ENCODE data around the gene ST6GALNAC6. TPM values are rescaled to one million over a fixed set of nuclear protein-coding genes. Genes with fewer than 3 reads are reported as not detected.

ST6GALNAC6 gene
- polyA plus RNA-seq, 3 donors = 8.2 to 14.4 (median 12.0) TPM

DNA sequence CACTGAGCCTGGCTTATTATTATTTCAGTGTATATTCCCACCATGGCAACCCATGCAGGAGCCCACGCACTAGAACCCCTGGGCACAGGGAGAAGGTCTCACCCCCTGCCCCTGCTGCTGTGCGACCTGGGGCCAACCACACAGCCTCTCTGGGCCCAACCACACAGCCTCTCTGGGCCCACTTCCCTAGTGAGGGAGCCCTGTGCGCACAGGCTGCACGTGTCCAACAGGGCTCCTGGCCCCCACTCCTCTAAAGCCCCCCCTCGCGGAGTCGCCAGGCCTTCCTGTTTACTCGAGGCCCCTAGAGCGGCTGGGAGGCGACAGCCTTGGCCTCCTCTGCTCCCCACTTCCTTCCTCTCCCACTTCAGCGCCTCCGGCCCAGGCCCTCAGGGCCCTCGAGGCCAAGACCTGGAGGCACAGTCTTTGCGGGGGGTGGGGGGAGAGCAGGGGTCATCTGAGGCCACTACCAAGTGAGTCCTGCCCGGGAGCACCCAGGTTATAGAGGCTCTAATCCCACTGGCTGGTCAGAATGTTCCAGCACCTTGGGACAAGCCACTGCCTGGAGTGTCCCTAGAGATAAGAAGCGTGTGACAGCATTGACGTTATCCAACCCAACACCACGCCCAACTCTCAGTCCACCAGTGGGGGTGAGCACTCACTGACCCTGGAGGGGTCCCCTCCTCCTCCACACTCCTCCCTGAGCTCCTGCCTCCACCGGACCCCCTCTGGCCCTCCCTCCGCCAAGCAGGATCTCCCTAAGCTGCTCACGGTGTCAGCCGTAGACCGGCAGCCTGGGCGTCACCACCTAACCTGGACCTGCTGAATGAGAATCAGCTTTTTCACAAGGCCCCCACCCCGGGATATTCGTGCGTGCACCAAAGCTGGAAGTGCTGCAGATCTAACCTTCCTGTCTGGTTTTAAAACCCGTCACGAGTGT is 37.1 kb downstream of the ST6GALNAC6 start:
- whole genome bisulfite sequencing (ENCODE audit: insufficient coverage) = 12% methylated on average over 15 of the region's 29 CpGs
- Mint-ChIP-seq H3K36me3 (peaks cover 3 to 4% of the 10 kb centered on the region in 2 donors), H3K9me3 (peaks cover 0 to 3% (median 0%) of the 10 kb centered on the region in 7 donors), H3K4me1 (peaks cover 62% of the 10 kb centered on the region), H3K4me3 (peak overlapping the region in 1 of 2 donors; percentile 34), H3K27me3 (ENCODE audit: low read depth in 3 of 3) (peaks cover 0 to 7% (median 1%) of the 10 kb centered on the region in 3 donors), H3K27ac (peak overlapping the region; percentile 94 to 98 (median 98))
- intact Hi-C loops (cut with micrococcal nuclease) = loop anchor here in 1 of 2 donors (5.0 kb wide), 2 partner anchors 35 to 55 kb away; partner anchors contain the start of gene ST6GALNAC4
- Histone ChIP-seq H4K20me1 (ENCODE audit: insufficient read depth, low read length) (no peaks in the 10 kb centered on the region), H3K4me1 (ENCODE audit: control insufficient read depth in 1 of 2, insufficient read depth in 2 of 2, low read length in 2 of 2) (peaks cover 57 to 63% of the 10 kb centered on the region in 2 donors), H3K9me3 (replicated peaks in 1 of 2; ENCODE audit: control insufficient read depth in 1 of 2, insufficient read depth in 1 of 2, low read length in 2 of 2) (no peaks in the 10 kb centered on the region), H3K36me3 (replicated peaks in 1 of 2; ENCODE audit: control insufficient read depth in 1 of 2, insufficient read depth in 2 of 2, low read length in 2 of 2) (no peaks in the 10 kb centered on the region), H3K79me2 (ENCODE audit: insufficient read depth, low read length) (no peaks in the 10 kb centered on the region), H3K9ac (ENCODE audit: insufficient read depth, low read length, poor library complexity, severe bottlenecking) (peak overlapping the region; percentile 66), H3K4me2 (replicated peaks; ENCODE audit: extremely low read depth, low read length, poor library complexity, severe bottlenecking) (peak overlapping the region; percentile 12), H2AFZ (ENCODE audit: insufficient read depth, low read depth, low read length, poor library complexity, severe bottlenecking) (peak overlapping the region; percentile 65), H3K27ac (ENCODE audit: low read depth in 1 of 2, low read length in 2 of 2) (peak overlapping the region; percentile 90 to 92), H3K27me3 (ENCODE audit: control insufficient read depth in 2 of 2, insufficient read depth in 2 of 2, low read length in 2 of 2) (no peaks in the 10 kb centered on the region), H3K4me3 (replicated peaks in 1 of 3; ENCODE audit: low read depth in 2 of 3, low read length in 3 of 3) (peak overlapping the region in 1 of 3 experiments; percentile 16)
- peak; percentile 89 to 95 (median 93) for DNase-seq
- TF ChIP-seq, protein P1, sequence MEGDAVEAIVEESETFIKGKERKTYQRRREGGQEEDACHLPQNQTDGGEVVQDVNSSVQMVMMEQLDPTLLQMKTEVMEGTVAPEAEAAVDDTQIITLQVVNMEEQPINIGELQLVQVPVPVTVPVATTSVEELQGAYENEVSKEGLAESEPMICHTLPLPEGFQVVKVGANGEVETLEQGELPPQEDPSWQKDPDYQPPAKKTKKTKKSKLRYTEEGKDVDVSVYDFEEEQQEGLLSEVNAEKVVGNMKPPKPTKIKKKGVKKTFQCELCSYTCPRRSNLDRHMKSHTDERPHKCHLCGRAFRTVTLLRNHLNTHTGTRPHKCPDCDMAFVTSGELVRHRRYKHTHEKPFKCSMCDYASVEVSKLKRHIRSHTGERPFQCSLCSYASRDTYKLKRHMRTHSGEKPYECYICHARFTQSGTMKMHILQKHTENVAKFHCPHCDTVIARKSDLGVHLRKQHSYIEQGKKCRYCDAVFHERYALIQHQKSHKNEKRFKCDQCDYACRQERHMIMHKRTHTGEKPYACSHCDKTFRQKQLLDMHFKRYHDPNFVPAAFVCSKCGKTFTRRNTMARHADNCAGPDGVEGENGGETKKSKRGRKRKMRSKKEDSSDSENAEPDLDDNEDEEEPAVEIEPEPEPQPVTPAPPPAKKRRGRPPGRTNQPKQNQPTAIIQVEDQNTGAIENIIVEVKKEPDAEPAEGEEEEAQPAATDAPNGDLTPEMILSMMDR (IDR thresholded peaks at IDR 0.05) = no peak

DNA sequence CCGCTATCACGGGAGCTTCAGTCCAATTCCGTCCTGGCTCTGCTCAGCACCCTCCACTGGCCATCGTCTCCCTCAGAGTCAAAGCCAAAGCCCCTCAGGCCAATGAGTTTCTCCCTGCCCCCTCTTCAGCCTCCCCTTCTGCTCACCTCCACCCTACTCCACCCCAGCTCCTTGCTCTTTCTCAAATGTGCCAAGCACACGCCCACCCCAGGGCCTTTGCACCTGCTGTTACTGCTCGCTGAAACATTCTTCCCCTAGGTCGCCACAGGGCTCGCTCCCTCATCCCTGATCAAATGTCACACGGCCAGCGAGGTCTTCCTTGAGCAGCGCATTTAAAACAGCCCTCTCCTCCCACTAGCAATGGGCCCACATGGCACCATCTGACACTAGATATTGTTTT is 38.6 kb downstream of the ST6GALNAC6 start:
- H3K27me3 Mint-ChIP-seq (ENCODE audit: low read depth in 3 of 3) = peaks cover 0 to 5% (median 1%) of the 10 kb centered on the region in 3 donors
- Histone ChIP-seq H3K9me3 (replicated peaks in 1 of 2; ENCODE audit: control insufficient read depth in 1 of 2, insufficient read depth in 1 of 2, low read length in 2 of 2) (no peaks in the 10 kb centered on the region), H3K79me2 (ENCODE audit: insufficient read depth, low read length) (no peaks in the 10 kb centered on the region), H3K4me1 (ENCODE audit: control insufficient read depth in 1 of 2, insufficient read depth in 2 of 2, low read length in 2 of 2) (peaks cover 48 to 58% of the 10 kb centered on the region in 2 donors), H4K20me1 (ENCODE audit: insufficient read depth, low read length) (no peaks in the 10 kb centered on the region), H3K36me3 (replicated peaks in 1 of 2; ENCODE audit: control insufficient read depth in 1 of 2, insufficient read depth in 2 of 2, low read length in 2 of 2) (no peaks in the 10 kb centered on the region), H3K4me2 (replicated peaks; ENCODE audit: extremely low read depth, low read length, poor library complexity, severe bottlenecking) (no peak overlapping the region), H3K27me3 (ENCODE audit: control insufficient read depth in 2 of 2, insufficient read depth in 2 of 2, low read length in 2 of 2) (no peaks in the 10 kb centered on the region), H3K4me3 (replicated peaks in 1 of 3; ENCODE audit: low read depth in 2 of 3, low read length in 3 of 3) (no peak overlapping the region), H3K9ac (ENCODE audit: insufficient read depth, low read length, poor library complexity, severe bottlenecking) (no peak overlapping the region), H3K27ac (ENCODE audit: low read depth in 1 of 2, low read length in 2 of 2) (no peak overlapping the region), H2AFZ (ENCODE audit: insufficient read depth, low read depth, low read length, poor library complexity, severe bottlenecking) (no peak overlapping the region)
- TF ChIP-seq, protein P1 (IDR thresholded peaks at IDR 0.05) = no peak
- peaks cover 0 to 2% (median 0%) of the 10 kb centered on the region in 7 donors for H3K9me3 Mint-ChIP-seq
- H3K4me3 Mint-ChIP-seq = no peak overlapping the region
- intact Hi-C loops (cut with micrococcal nuclease) = loop anchor here in 1 of 2 donors (5.0 kb wide), 2 partner anchors 33 to 57 kb away; partner anchors contain the start of gene ST6GALNAC4
- 90% methylated on average over 5 of the region's 11 CpGs for WGBS (ENCODE audit: insufficient coverage)
- H3K27ac Mint-ChIP-seq = peak overlapping the region in 2 of 7 donors; percentile 31 to 40
- H3K4me1 Mint-ChIP-seq = peaks cover 57% of the 10 kb centered on the region
- no peak for DNase-seq
- H3K36me3 Mint-ChIP-seq = peaks cover 4% of the 10 kb centered on the region in 2 donors
